ENCODE data around the gene COMTD1. TPM values are rescaled to one million over a fixed set of nuclear protein-coding genes. Genes with fewer than 3 reads are reported as not detected.
A peak's percentile ranks its signal among the peaks of the same experiment; 100 is the strongest.

COMTD1 gene
- 3.5 and 9.1 TPM in 2 replicates for total RNA-seq (2014; rRNA removed; shearing (Covaris generic))

GRCh38 chr10:75235375-75236177 lies at the start of gene COMTD1:
COMTD1 (minus strand) TSS chr10:75235957; CDS start chr10:75235928, 29 bp downstream.
- DNase-seq (ENCODE audit: low read depth), result peak; percentile 75

GRCh38 chr10:75283671-75284470 lies 48.1 kb upstream of the COMTD1 start:
- DNase-seq (ENCODE audit: low read depth), result peak; percentile 72

- DNase-seq (ENCODE audit: low read depth), result peak; percentile 31
Measured at GRCh38 chr10:75283078-75283670, 47.4 kb upstream of the COMTD1 start.

- no peak for DNase-seq (ENCODE audit: low read depth)
Measured at GRCh38 chr10:75281974-75282373, 46.2 kb upstream of the COMTD1 start.

- no peak for DNase-seq (ENCODE audit: low read depth)
Measured at GRCh38 chr10:75280236-75280635, 44.5 kb upstream of the COMTD1 start.

- no peak for DNase-seq (ENCODE audit: low read depth)
Measured at GRCh38 chr10:75276069-75276872, 40.5 kb upstream of the COMTD1 start.

GRCh38 chr10:75272896-75273295 lies 37.1 kb upstream of the COMTD1 start:
- no peak for DNase-seq (ENCODE audit: low read depth)

GRCh38 chr10:75272094-75272493 lies 36.3 kb upstream of the COMTD1 start:
- no peak for DNase-seq (ENCODE audit: low read depth)

GRCh38 chr10:75269605-75270004 lies 33.8 kb upstream of the COMTD1 start:
- no peak for DNase-seq (ENCODE audit: low read depth)

- DNase-seq (ENCODE audit: low read depth), result no peak
Measured at GRCh38 chr10:75266945-75267344, 31.2 kb upstream of the COMTD1 start.

- no peak for DNase-seq (ENCODE audit: low read depth)
Measured at GRCh38 chr10:75265856-75266255, 30.1 kb upstream of the COMTD1 start.

- no peak for DNase-seq (ENCODE audit: low read depth)
Measured at GRCh38 chr10:75263806-75264205, 28.0 kb upstream of the COMTD1 start.

- DNase-seq (ENCODE audit: low read depth), result no peak
Measured at GRCh38 chr10:75261813-75262705, 26.3 kb upstream of the COMTD1 start.

GRCh38 chr10:75260990-75261389 lies 25.2 kb upstream of the COMTD1 start:
- DNase-seq (ENCODE audit: low read depth), result no peak

GRCh38 chr10:75254739-75255138 lies 19.0 kb upstream of the COMTD1 start:
- no peak for DNase-seq (ENCODE audit: low read depth)

GRCh38 chr10:75253281-75254220 lies 17.8 kb upstream of the COMTD1 start:
- no peak for DNase-seq (ENCODE audit: low read depth)

- DNase-seq (ENCODE audit: low read depth), result no peak
Measured at GRCh38 chr10:75250934-75251333, 15.2 kb upstream of the COMTD1 start.

GRCh38 chr10:75247797-75248196 lies 12.0 kb upstream of the COMTD1 start:
- no peak for DNase-seq (ENCODE audit: low read depth)

- DNase-seq (ENCODE audit: low read depth), result no peak
Measured at GRCh38 chr10:75246506-75246905, 10.7 kb upstream of the COMTD1 start.

Data from RPMI7951 (cell line).